ENCODE results near the gene CRYL1. TPM values are rescaled to one million over a fixed set of nuclear protein-coding genes. Genes with fewer than 3 reads are reported as not detected.

Gene CRYL1
- total and polyA plus RNA-seq, 7 donors = 33.0 to 183 (median 53.5) TPM

- no peaks in the 10 kb centered on the region for H3K4me1 ChIP-seq
- no peaks in the 10 kb centered on the region for H3K27me3 ChIP-seq
- intact Hi-C loops (cut with DNase I) = no loop called here
- H3K36me3 ChIP-seq = no peaks in the 10 kb centered on the region
- H3K27ac ChIP-seq = no peak overlapping the region
- no peak for DNase-seq
- H3K4me3 ChIP-seq = no peak overlapping the region
- peaks cover 0 to 1% (median 0%) of the 10 kb centered on the region in 4 donors for H3K9me3 ChIP-seq
- TF ChIP-seq POLR2AphosphoS5 (IDR thresholded peaks at IDR 0.05) (no peak), CTCF (IDR thresholded peaks at IDR 0.05) (no peak), POLR2A (IDR thresholded peaks at IDR 0.05) (no peak), EP300 (IDR thresholded peaks at IDR 0.05) (no peak)
- WGBS, 2 donors = 87 to 88% methylated on average over 10 of the region's 10 CpGs
These were observed 8.5 kb upstream of the CRYL1 start for GRCh38 chr13:20534038-20534608.

GRCh38 chr13:20528452-20528851 is 2.8 kb upstream of the CRYL1 start:
- intact Hi-C loops (cut with DNase I) = no loop called here
- Histone ChIP-seq H3K9me3 (no peaks in the 10 kb centered on the region), H3K27ac (no peak overlapping the region), H3K4me3 (no peak overlapping the region), H3K36me3 (no peaks in the 10 kb centered on the region), H3K4me1 (peaks cover 0 to 22% (median 10%) of the 10 kb centered on the region in 4 donors), H3K27me3 (no peaks in the 10 kb centered on the region)
- TF ChIP-seq EP300 (IDR thresholded peaks at IDR 0.05) (no peak), POLR2A (IDR thresholded peaks at IDR 0.05) (no peak), POLR2AphosphoS5 (IDR thresholded peaks at IDR 0.05) (no peak), CTCF (IDR thresholded peaks at IDR 0.05) (no peak)
- WGBS, 2 donors = 88% methylated on average over 2 of the region's 2 CpGs
- no peak for DNase-seq

DNA sequence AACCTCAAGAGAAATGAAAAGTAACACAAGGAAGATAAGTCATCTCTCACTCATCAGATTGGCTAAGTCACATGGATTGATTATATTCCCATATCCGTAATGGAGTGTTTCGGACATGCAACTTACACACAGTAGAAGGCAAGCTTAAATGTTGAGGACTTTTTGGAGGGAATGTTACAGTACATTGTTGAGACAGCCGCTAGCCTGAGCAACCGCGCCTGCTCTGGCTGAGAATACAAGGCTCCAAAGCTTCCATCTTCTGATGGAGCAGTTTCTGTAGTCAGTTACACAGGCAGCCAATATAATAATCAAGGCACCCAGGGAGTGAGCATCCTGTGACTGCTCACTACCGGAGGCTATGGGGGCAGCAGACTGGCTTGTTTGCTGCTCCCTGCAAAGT is 1.0 kb upstream of the CRYL1 start:
- WGBS, 2 donors = 20 to 69% methylated on average over 6 of the region's 6 CpGs
- no peak for DNase-seq
- no peaks in the 10 kb centered on the region for H3K36me3 ChIP-seq
- H3K27me3 ChIP-seq = no peaks in the 10 kb centered on the region
- peaks cover 0 to 22% (median 10%) of the 10 kb centered on the region in 4 donors for H3K4me1 ChIP-seq
- H3K27ac ChIP-seq = peak overlapping the region; percentile 82 to 84 (median 84)
- H3K4me3 ChIP-seq = peak overlapping the region in 3 of 4 donors; percentile 88 to 98 (median 97)
- no peaks in the 10 kb centered on the region for H3K9me3 ChIP-seq
- intact Hi-C loops (cut with DNase I) = loop anchor here (1.0 kb wide), 1 partner anchor 40 kb away; no protein-coding TSS in a partner anchor
- no peak for TF ChIP-seq EP300 (IDR thresholded peaks at IDR 0.05)
- TF ChIP-seq POLR2A (IDR thresholded peaks at IDR 0.05) = no peak
- TF ChIP-seq POLR2AphosphoS5 (IDR thresholded peaks at IDR 0.05) = no peak
- no peak for TF ChIP-seq CTCF (IDR thresholded peaks at IDR 0.05)

GRCh38 chr13:20525144-20525600 is 485 bp downstream of the CRYL1 start:
- Histone ChIP-seq H3K4me1 (peaks cover 0 to 22% (median 10%) of the 10 kb centered on the region in 4 donors), H3K36me3 (no peaks in the 10 kb centered on the region), H3K4me3 (peak overlapping the region; percentile 66 to 98 (median 92)), H3K27ac (peak overlapping the region; percentile 82 to 84 (median 84)), H3K9me3 (no peaks in the 10 kb centered on the region), H3K27me3 (no peaks in the 10 kb centered on the region)
- WGBS, 2 donors = 1 to 3% methylated on average over 37 of the region's 37 CpGs
- intact Hi-C loops (cut with DNase I) = no loop called here
- TF ChIP-seq POLR2A (IDR thresholded peaks at IDR 0.05) (no peak), CTCF (IDR thresholded peaks at IDR 0.05) (no peak), POLR2AphosphoS5 (IDR thresholded peaks at IDR 0.05) (peak in 1 of 4 donors; percentile 14)
- peak; percentile 71 for DNase-seq

Measured in sigmoid colon (tissue), 7 donors.